Measurements from ENCODE around the gene VSTM2A. TPM values are rescaled to one million over a fixed set of nuclear protein-coding genes. Genes with fewer than 3 reads are reported as not detected.

Gene VSTM2A
- total and polyA plus RNA-seq, 10 of the 15 experiments (the other 5 are each of a cell fraction or from before 2014, with no cell fraction given) = 0.22 TPM; not detected in 9

DNA sequence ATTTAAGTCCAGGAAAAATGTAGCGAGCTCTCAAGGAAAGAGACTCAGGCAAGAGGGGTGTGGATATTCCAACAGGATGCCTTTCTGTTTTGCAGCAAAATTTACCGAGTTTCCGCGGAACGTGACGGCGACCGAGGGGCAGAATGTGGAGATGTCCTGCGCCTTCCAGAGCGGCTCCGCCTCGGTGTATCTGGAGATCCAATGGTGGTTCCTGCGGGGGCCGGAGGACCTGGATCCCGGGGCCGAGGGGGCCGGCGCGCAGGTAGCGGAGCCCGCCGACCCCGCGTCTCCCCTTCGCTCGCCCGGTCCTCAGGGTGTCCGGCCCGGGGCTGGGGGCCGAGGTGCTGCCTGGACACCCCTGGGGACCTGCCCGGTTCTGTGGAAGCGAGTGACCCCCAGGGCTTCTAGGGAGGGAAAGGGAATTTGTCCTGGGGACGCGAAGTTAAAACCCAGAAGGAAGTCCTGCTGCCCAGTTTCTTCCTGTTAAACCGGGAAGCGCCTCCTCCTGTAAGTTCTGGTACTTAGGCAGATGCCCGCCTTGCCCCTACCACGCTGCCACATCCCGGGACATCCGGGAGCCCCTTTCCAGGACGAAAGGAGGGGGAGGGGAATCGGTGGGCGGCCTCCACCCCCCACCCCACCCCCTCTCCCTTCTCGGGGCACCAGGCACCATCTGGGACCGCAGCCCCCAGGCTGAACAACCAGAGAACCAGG lies 2.5 kb downstream of the VSTM2A start (continued):
- TF ChIP-seq ZNF384 (IDR thresholded peaks at IDR 0.05; ENCODE audit: borderline replicate concordance, low read depth, low read length) = no peak
- TF ChIP-seq, protein P1, sequence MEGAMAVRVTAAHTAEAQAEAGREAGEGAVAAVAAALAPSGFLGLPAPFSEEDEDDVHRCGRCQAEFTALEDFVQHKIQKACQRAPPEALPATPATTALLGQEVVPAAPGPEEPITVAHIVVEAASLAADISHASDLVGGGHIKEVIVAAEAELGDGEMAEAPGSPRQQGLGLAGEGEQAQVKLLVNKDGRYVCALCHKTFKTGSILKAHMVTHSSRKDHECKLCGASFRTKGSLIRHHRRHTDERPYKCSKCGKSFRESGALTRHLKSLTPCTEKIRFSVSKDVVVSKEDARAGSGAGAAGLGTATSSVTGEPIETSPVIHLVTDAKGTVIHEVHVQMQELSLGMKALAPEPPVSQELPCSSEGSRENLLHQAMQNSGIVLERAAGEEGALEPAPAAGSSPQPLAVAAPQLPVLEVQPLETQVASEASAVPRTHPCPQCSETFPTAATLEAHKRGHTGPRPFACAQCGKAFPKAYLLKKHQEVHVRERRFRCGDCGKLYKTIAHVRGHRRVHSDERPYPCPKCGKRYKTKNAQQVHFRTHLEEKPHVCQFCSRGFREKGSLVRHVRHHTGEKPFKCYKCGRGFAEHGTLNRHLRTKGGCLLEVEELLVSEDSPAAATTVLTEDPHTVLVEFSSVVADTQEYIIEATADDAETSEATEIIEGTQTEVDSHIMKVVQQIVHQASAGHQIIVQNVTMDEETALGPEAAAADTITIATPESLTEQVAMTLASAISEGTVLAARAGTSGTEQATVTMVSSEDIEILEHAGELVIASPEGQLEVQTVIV (IDR thresholded peaks at IDR 0.05; ENCODE audit: borderline replicate concordance, partially characterized antibody) = no peak
- no peak for TF ChIP-seq SREBF2 (IDR thresholded peaks at IDR 0.05; ENCODE audit: low read length)
- no peak for TF ChIP-seq BCL11A (IDR thresholded peaks at IDR 0.05; ENCODE audit: low read depth, low read length)
- TF ChIP-seq TCF3 (IDR thresholded peaks at IDR 0.05; ENCODE audit: borderline replicate concordance, insufficient read depth, low read depth, low read length) = no peak

DNA sequence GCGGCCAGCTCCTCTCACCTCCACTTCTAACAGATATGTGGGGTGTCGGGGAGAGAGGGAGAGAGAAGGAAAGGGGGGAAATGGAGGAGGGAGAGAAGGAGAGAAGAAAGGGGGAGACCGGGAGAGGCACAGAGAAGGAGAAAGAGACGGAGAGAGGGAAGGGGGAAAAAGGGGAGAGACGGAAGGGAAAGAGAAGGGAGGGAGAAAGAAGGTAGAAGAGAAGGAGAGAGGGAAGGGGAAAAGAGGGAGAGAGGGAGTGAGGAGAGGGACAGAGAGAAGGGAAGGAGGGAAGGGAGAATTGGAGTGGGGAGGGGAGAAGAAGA lies 3.0 kb downstream of the VSTM2A start:
- H3K4me1 ChIP-seq (ENCODE audit: control insufficient read depth, insufficient read depth, low read length) = no peaks in the 10 kb centered on the region
- RAD21 ChIA-PET (ENCODE audit: unreplicated experiment) = no interaction called here
- no peaks in the 10 kb centered on the region for H3K9me3 ChIP-seq (replicated peaks; ENCODE audit: control insufficient read depth, insufficient read depth, low read length)
- POLR2A ChIA-PET = no interaction called here
- in situ Hi-C loops (cut with MboI) = no loop called here
- ATAC-seq (no peak), FAIRE-seq (no peak), DNase-seq (ENCODE audit: low read depth, low spot score) (no peak)
- no peak overlapping the region for H3K4me2 ChIP-seq (ENCODE audit: control insufficient read depth, insufficient read depth)
- no peaks in the 10 kb centered on the region for H3K36me3 ChIP-seq (ENCODE audit: control insufficient read depth in 2 of 2, insufficient read depth in 2 of 2, low read length in 1 of 2)
- H3K9ac ChIP-seq (ENCODE audit: control insufficient read depth, insufficient read depth, low read length) = no peak overlapping the region
- H4K20me1 ChIP-seq (ENCODE audit: control insufficient read depth, insufficient read depth) = no peaks in the 10 kb centered on the region
- intact Hi-C loops (cut with micrococcal nuclease; ENCODE audit: unreplicated experiment) = no loop called here
- no peak overlapping the region for H2AFZ ChIP-seq (ENCODE audit: control insufficient read depth, low read depth, low read length)
- TF ChIP-seq SPI1 (IDR thresholded peaks at IDR 0.05; ENCODE audit: borderline replicate concordance, insufficient read depth, low read depth, low read length) = no peak
- no peak for TF ChIP-seq SUPT20H (IDR thresholded peaks at IDR 0.05; ENCODE audit: borderline replicate concordance, control insufficient read depth, low read depth, low read length)
- no peak for TF ChIP-seq ZZZ3 (IDR thresholded peaks at IDR 0.05; ENCODE audit: control insufficient read depth, insufficient read length, low read depth)
- no peak for TF ChIP-seq YBX1 (IDR thresholded peaks at IDR 0.05)
- TF ChIP-seq IKZF2 (IDR thresholded peaks at IDR 0.05) = no peak
- TF ChIP-seq SP1 (IDR thresholded peaks at IDR 0.05; ENCODE audit: low read depth, low read length) = no peak
- no peak for TF ChIP-seq CHD2 (IDR thresholded peaks at IDR 0.05; ENCODE audit: borderline replicate concordance, low read depth, low read length)
- TF ChIP-seq ZNF622 (IDR thresholded peaks at IDR 0.05) = no peak
- TF ChIP-seq ESRRA (IDR thresholded peaks at IDR 0.05; ENCODE audit: low read length) = no peak
- 1% methylated on average over 4 of the region's 5 CpGs for WGBS (ENCODE audit: insufficient coverage, insufficient replicate concordance, low lambda C conversion rate, missing lambda C conversion rate)
- CTCF ChIA-PET = no interaction called here
- no TSS peak for BruUV-seq (replicated peaks)
- H3K27ac ChIP-seq (ENCODE audit: control insufficient read depth, insufficient read depth) = no peak overlapping the region
- H3K79me2 ChIP-seq (ENCODE audit: control insufficient read depth, insufficient read depth, low read length) = no peaks in the 10 kb centered on the region
- peaks cover 0 to 2% of the 10 kb centered on the region in 2 experiments; a peak in 1 of 4 replicates for H3K27me3 ChIP-seq (replicated peaks in 1 of 2; ENCODE audit: control insufficient read depth in 2 of 2, insufficient read depth in 2 of 2, low read length in 1 of 2)
- H3K4me3 ChIP-seq = no peak overlapping the region
- SMC1A ChIA-PET (ENCODE audit: uncharacterized antibody, unreplicated experiment) = no interaction called here

All from GM12878 (cell line).